GM12891 (cell line): Measurements from ENCODE around the gene NPRL2.

ENCODE experiments used
- DNase-seq: peaks from one replicate; pipeline ENCODE4 v3.0.0; 2011; ENCODE audit warnings: low spot score; ENCODE audit not compliant: insufficient read length
- FAIRE-seq: peaks from 2 replicates; lab custom pipeline; 2011; peaks lifted over from hg19 to GRCh38; lab: Jason Lieb, UNC
- PAX5 ChIP-seq: IDR thresholded peaks from 2 replicates; pipeline ENCODE4 v1.6.1; 2011; ENCODE audit warnings: low read length, moderate library complexity, mild to moderate bottlenecking; ENCODE audit not compliant: insufficient read depth, severe bottlenecking
- POLR2A ChIP-seq: IDR thresholded peaks from 2 replicates; pipeline ENCODE4 v1.6.1; 2011; ENCODE audit warnings: low read depth, low read length, control low read depth
- POLR2AphosphoS5 ChIP-seq: IDR thresholded peaks from 2 replicates; pipeline ENCODE4 v1.6.1; 2011; ENCODE audit warnings: low read depth, low read length, control low read depth
- POU2F2 ChIP-seq: IDR thresholded peaks from 2 replicates; pipeline ENCODE4 v1.6.1; 2011; ENCODE audit warnings: low read depth, mild to moderate bottlenecking, control low read depth, low read length, moderate library complexity
- SPI1 ChIP-seq: IDR thresholded peaks from 2 replicates; pipeline ENCODE4 v1.6.1; 2011; ENCODE audit warnings: low read depth, low read length, control low read depth
- TAF1 ChIP-seq: IDR thresholded peaks from 2 replicates; pipeline ENCODE4 v1.6.1; 2011; ENCODE audit warnings: low read depth, low read length, control low read depth

The NPRL2 gene

GRCh38 chr3:50388016-50388719 lies 37.6 kb upstream of the NPRL2 start:
- TF ChIP-seq POLR2A, result no peak
- no peak for TF ChIP-seq TAF1
- peak; percentile 54 for DNase-seq
- no peak for FAIRE-seq

GRCh38 chr3:50385754-50386153 lies 35.2 kb upstream of the NPRL2 start:
- FAIRE-seq (no peak), DNase-seq (no peak)
- TF ChIP-seq SPI1 (no peak), POU2F2 (no peak), TAF1 (no peak), POLR2AphosphoS5 (no peak)

- DNase-seq (no peak), FAIRE-seq (no peak)
- no peak for TF ChIP-seq POLR2A
- TF ChIP-seq TAF1, result no peak
- TF ChIP-seq POLR2AphosphoS5, result no peak
- no peak for TF ChIP-seq PAX5
Measured at GRCh38 chr3:50383750-50384149, 33.2 kb upstream of the NPRL2 start.

- DNase-seq (no peak), FAIRE-seq (no peak)
- TF ChIP-seq SPI1, result no peak
- no peak for TF ChIP-seq POLR2AphosphoS5
- no peak for TF ChIP-seq POU2F2
- TF ChIP-seq PAX5, result no peak
- TF ChIP-seq TAF1, result no peak
- no peak for TF ChIP-seq POLR2A
Measured at GRCh38 chr3:50382722-50383121, 32.1 kb upstream of the NPRL2 start.

- TF ChIP-seq SPI1 (no peak), PAX5 (no peak), POU2F2 (no peak), POLR2A (no peak), TAF1 (no peak), POLR2AphosphoS5 (no peak)
- no peak for DNase-seq
- FAIRE-seq, result no peak
Measured at GRCh38 chr3:50381383-50381782, 30.8 kb upstream of the NPRL2 start.

GRCh38 chr3:50380405-50381085 lies 30.0 kb upstream of the NPRL2 start:
- FAIRE-seq (no peak), DNase-seq (no peak)
- no peak for TF ChIP-seq SPI1
- no peak for TF ChIP-seq POU2F2
- TF ChIP-seq PAX5, result no peak
- TF ChIP-seq TAF1, result no peak
- no peak for TF ChIP-seq POLR2AphosphoS5
- TF ChIP-seq POLR2A, result no peak

GRCh38 chr3:50378757-50379156 lies 28.2 kb upstream of the NPRL2 start:
- TF ChIP-seq SPI1 (no peak), POLR2AphosphoS5 (no peak), POU2F2 (no peak), POLR2A (no peak), TAF1 (no peak), PAX5 (no peak)
- DNase-seq, result no peak
- FAIRE-seq, result no peak

GRCh38 chr3:50378024-50378423 lies 27.4 kb upstream of the NPRL2 start:
- FAIRE-seq (no peak), DNase-seq (no peak)

GRCh38 chr3:50375258-50375931 lies 24.8 kb upstream of the NPRL2 start:
- FAIRE-seq (no peak), DNase-seq (no peak)
- TF ChIP-seq TAF1 (no peak), PAX5 (no peak), POLR2AphosphoS5 (no peak), POLR2A (no peak), POU2F2 (no peak), SPI1 (no peak)

More at GRCh38 chr3:50378024-50378423, 27.4 kb upstream of the NPRL2 start:
- TF ChIP-seq SPI1, result no peak
